ENCODE results near the gene SSRP1.

- TF ChIP-seq CTCF (IDR thresholded peaks at IDR 0.05; ENCODE audit: insufficient read depth, low read depth, low read length) (no peak), EZH2 (IDR thresholded peaks at IDR 0.05; ENCODE audit: insufficient read depth, low read length) (no peak)
Observed at GRCh38 chr11:57374966-57375365, 39.3 kb upstream of the SSRP1 start.
